GM12872 (cell line): ENCODE results near the gene CENPK.
A peak's percentile ranks its signal among the peaks of the same experiment; 100 is the strongest.

ENCODE experiments used
- TF ChIP-seq, protein P1 (sequence below): IDR thresholded peaks from 3 replicates; pipeline ENCODE4 v1.5.1; 2011; ENCODE audit warnings: low read depth, mild to moderate bottlenecking, low read length, moderate library complexity; ENCODE audit not compliant: insufficient read depth

CENPK gene

DNA sequence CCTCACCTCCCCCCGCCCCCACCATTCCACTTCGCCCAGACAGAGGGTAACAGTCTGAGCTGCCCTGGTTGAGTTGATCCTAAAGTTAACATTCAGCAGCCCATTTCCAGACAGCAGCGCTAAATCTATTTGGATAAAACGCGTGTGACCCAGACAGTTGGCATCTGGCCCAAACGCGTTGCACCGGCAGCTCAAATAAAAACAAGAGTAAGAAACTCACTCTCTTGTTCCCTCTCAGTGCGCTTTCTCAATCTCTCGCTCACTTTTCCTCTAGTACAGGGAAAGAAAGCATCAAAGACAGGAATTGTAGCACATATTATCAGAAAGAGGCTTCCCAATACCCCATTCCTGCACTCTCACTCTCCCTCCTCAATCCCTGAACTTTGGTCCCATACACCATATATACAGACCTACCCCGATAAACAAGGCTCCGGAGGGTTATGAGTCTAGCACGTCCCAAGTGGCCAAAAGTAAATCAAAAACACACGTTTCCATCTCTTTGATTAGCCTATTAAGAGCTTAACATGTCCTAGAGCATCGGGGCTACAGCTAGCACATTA lies 82.6 kb downstream of the CENPK start:
- TF ChIP-seq, protein P1, sequence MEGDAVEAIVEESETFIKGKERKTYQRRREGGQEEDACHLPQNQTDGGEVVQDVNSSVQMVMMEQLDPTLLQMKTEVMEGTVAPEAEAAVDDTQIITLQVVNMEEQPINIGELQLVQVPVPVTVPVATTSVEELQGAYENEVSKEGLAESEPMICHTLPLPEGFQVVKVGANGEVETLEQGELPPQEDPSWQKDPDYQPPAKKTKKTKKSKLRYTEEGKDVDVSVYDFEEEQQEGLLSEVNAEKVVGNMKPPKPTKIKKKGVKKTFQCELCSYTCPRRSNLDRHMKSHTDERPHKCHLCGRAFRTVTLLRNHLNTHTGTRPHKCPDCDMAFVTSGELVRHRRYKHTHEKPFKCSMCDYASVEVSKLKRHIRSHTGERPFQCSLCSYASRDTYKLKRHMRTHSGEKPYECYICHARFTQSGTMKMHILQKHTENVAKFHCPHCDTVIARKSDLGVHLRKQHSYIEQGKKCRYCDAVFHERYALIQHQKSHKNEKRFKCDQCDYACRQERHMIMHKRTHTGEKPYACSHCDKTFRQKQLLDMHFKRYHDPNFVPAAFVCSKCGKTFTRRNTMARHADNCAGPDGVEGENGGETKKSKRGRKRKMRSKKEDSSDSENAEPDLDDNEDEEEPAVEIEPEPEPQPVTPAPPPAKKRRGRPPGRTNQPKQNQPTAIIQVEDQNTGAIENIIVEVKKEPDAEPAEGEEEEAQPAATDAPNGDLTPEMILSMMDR: peak; percentile 18; the same call in 1 of the 3 replicates

DNA sequence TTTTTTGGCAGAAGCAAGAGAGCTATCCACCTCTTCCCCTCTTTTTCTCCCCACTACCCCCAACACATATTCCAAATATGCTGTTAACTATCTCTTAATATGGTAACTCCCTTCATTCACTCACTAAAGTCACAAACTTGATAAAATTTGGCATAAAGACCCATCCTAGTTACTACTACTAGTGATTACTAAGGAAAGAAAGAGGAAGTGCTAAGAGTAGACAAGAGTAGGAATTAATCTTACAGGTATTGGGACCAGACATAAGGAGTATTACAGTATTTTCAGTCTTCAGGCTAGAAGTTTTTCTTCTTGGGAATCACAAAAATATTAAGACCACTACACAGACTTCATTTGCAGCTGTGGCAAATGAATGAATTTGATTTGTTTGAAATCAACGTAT lies 83.4 kb downstream of the CENPK start:
- TF ChIP-seq, protein P1: no peak

DNA sequence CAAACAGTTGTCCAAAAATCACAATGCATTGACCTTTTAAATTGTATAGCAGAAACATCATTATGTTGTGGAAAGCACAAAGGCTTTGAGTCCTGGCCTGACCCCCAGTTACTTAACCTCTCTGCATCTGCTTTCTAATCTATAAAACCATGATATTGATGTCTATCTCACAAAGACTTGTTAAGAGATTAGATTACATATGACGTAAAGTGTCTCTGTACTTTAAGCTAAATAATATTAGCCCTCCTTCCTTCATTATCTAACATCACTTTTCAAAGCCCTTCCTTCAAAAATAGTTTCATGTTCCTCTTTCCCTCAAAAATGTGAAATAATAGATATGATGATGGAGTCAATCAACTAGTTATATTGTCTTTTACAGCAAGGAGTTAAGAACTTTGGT lies 84.6 kb downstream of the CENPK start:
- TF ChIP-seq, protein P1: no peak

DNA sequence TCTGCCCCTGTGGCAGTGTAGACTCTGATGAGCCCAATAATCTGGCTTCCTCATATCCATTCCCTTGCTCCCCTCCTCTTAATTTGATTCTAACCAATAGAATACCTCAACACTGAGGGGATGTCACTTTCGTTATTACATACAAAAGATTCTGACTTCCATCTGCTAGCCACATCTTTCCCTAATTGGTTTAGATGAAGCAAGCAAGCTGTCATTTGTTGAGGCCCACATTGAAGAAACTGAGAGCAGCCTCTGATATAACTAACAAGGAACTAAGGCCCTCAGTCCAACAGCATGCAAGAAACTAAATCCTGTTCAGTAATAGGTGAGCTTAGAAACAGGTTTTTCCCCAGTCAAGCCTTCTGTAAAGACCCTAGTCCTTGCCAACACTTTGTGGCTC lies 87.1 kb downstream of the CENPK start:
- TF ChIP-seq, protein P1: no peak

DNA sequence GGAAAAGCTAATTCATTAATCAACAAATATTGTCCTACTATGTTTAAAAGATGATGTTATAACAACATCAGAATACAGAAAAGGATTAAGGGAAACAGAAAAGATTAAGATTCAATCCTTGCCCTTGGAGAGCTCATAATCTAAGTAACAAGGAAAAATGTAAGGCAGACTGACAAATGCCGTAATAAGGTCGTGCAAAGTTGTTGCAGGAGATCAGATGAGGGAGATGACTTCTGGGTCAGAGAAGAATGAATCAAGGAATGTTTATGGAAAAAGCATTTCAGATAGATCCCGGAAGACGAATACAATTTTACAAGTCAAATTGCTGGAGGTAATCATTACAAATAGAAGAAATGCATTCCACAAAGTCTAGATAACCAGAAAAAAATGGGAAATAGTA lies 87.6 kb downstream of the CENPK start:
- TF ChIP-seq, protein P1: no peak

DNA sequence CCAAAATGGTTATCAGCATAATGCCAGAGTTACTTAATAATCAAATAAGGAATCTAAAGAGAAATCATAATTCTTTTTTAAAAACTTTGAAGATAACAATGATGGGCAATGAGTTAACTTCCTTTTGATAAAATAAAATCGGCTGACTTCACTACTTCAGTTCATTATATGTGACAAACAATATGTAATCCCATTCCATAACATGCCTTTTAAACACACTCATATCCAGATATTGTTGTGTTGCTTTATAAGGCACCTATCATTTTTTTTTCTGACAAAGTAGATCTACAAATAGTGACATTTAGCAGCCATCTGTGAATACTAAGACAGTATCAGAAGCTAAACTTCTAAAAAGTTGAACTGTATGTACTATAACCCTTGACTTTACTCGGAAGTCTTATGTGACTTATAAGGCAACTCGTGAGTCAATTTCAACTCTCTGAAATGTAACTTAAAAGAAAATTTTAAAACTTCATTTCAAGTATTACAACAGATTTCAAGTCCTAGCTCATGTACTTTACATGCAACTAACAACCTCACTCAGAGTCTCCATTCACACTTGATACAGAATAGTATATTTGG lies 88.7 kb downstream of the CENPK start:
- TF ChIP-seq, protein P1: no peak

DNA sequence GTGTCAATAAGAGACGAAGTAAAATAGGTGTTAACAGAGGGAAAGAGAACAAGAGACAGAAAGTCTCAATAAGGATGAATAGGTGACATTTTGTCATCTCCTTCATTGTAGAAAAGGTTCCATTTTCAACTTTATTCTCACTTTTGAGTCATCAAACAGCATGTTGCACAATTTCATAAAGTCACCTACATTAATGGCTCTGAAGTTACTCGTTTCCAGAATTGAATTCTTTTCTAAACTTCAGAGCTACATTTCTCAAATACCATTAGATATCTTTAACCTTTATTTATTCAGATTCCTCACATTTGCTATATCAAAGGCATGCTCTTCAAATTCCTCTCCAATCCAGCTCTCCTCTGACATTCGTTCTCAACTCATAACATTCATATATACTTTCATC lies 94.3 kb downstream of the CENPK start:
- TF ChIP-seq, protein P1: no peak
